Suppressor macrophage treated with lipopolysaccharide for 4 hours (primary cell): ENCODE results near the gene ZNF184.
"Not testable (repeated sequence)": the region's sequence is repeated elsewhere in the genome, so short reads cannot be mapped to it uniquely, and the experiment has no call there.

Experiments used
- DNase-seq: peaks from one replicate; pipeline ENCODE4 v3.0.0-alpha.2; 2020

The ZNF184 gene

GRCh38 chr6:27478706-27479318, 5.9 kb upstream of the ZNF184 start:
- DNase-seq, result peak; percentile 92

GRCh38 chr6:27478141-27478705, 5.3 kb upstream of the ZNF184 start:
- no peak for DNase-seq

GRCh38 chr6:27477318-27478013, 4.6 kb upstream of the ZNF184 start:
- DNase-seq, result no peak

GRCh38 chr6:27476090-27476489, 3.2 kb upstream of the ZNF184 start:
- DNase-seq, result no peak

GRCh38 chr6:27474672-27475071, 1.8 kb upstream of the ZNF184 start:
- DNase-seq, result no peak

GRCh38 chr6:27474172-27474465, 1.2 kb upstream of the ZNF184 start:
- no peak for DNase-seq

- DNase-seq, result peak; percentile 41
Observed at GRCh38 chr6:27472182-27472616, 706 bp downstream of the ZNF184 start.

- DNase-seq, result no peak
Observed at GRCh38 chr6:27471365-27472115, 1.4 kb downstream of the ZNF184 start.

- DNase-seq, result no peak
Observed at GRCh38 chr6:27470023-27470422, 2.9 kb downstream of the ZNF184 start.

- DNase-seq, result no peak
Observed at GRCh38 chr6:27468334-27468733, 4.6 kb downstream of the ZNF184 start.

GRCh38 chr6:27452496-27452897, 20.4 kb downstream of the ZNF184 start:
- no peak for DNase-seq

GRCh38 chr6:27451660-27452390, 21.1 kb downstream of the ZNF184 start:
- no peak for DNase-seq

- DNase-seq, result no peak
Observed at GRCh38 chr6:27448456-27448855, 24.4 kb downstream of the ZNF184 start.

- DNase-seq, result no peak
Observed at GRCh38 chr6:27442932-27443331, 30.0 kb downstream of the ZNF184 start.

- DNase-seq, result no peak
Observed at GRCh38 chr6:27441001-27441400, 31.9 kb downstream of the ZNF184 start.

GRCh38 chr6:27439371-27439770, 33.5 kb downstream of the ZNF184 start:
- no peak for DNase-seq

- no peak for DNase-seq
Observed at GRCh38 chr6:27433714-27434113, 39.2 kb downstream of the ZNF184 start.

GRCh38 chr6:27428966-27429365, 43.9 kb downstream of the ZNF184 start:
- DNase-seq, result no peak

GRCh38 chr6:27428502-27428901, 44.4 kb downstream of the ZNF184 start:
- no peak for DNase-seq

- DNase-seq, result no peak
Observed at GRCh38 chr6:27426045-27426620, 46.8 kb downstream of the ZNF184 start.

- DNase-seq, result not testable (repeated sequence)
Observed at GRCh38 chr6:27424851-27425250, 48.1 kb downstream of the ZNF184 start.

- no peak for DNase-seq
Observed at GRCh38 chr6:27422651-27423332, 50.1 kb downstream of the ZNF184 start.
